Esophagus mucosa (tissue), 1 donor: ENCODE results near the gene TTC9. TPM values are rescaled to one million over a fixed set of nuclear protein-coding genes. Genes with fewer than 3 reads are reported as not detected.

Experiments
- ATAC-seq: fragments of 200-7000 bp; cut with Tn5 transposase; one replicate; pipeline ENCODE4 v1.9.1; 2020
- total RNA-seq: library from RNA; stranded (reverse); gene quantifications from one replicate; pipeline ENCODE4 v1.2.4, GENCODE V29; 2023
- donor health status: DM: yes; HTN: yes; CAD: no.

TTC9 gene
- total RNA-seq, 1 donor from 2014 or later = 40.5 TPM

DNA sequence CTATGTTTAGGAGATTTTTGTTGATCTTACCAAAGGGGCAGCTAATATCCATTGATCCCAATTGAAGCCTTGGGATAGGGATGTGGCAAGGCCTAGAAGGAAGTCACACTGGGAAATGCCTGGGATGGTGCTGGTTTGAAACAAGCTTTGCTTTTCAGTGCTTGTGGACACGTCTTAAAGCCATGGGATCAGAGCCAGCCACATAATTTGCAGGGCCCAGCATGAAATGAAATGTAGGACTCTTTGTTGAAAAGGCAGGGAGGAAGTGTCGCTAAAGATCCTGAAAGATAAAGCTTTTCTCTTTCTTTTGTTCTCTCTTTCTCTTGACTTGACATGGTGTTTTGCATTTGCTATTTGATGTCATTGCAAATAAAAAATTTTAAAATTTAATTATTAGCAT lies 5.0 kb downstream of the TTC9 start:
- no peak for ATAC-seq

DNA sequence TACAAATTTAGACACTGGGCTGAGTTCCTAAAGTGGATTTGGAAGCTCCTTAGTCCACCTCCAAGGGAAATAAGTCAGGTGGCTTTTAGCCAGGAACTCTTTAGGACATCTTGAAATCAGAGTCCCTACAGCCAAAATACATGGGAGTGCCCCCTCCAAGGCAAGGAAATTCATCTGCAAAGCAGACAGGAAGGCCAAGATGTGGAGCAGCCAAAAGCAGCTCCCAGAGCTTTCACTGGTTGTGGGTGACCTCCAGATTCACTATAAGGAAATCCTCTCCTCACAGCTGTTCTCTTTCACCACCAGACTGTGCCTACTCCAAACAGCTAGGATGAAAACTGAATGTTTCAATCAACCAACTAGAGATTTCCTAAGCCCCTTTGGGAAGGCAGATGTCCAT lies 6.6 kb downstream of the TTC9 start:
- no peak for ATAC-seq

GRCh38 chr14:70649803-70650202 lies 8.1 kb downstream of the TTC9 start:
- ATAC-seq = peak; percentile 60

DNA sequence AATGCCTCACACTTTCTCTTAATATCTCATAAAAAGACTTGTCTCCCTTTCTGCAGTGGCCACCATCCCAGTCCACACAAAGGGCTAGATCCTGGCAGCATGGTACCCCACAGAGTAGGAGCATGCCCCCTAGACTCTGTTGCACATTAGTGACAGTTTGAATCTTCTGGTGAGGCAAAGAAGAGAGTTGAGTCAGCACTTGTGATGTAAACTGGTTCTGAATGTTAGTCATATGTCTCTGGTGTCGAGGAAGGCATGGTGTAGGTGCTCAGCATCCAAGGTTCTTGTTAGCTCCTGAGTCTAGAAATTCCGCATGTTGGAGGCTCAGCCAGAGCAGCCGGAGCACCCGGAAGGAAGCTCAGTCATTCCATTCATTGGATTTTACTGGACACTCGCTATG lies 9.8 kb downstream of the TTC9 start:
- ATAC-seq = peak; percentile 18

- ATAC-seq = no peak
Measured at GRCh38 chr14:70652871-70653270, 11.2 kb downstream of the TTC9 start.

- ATAC-seq = no peak
Measured at GRCh38 chr14:70653662-70654061, 11.9 kb downstream of the TTC9 start.

DNA sequence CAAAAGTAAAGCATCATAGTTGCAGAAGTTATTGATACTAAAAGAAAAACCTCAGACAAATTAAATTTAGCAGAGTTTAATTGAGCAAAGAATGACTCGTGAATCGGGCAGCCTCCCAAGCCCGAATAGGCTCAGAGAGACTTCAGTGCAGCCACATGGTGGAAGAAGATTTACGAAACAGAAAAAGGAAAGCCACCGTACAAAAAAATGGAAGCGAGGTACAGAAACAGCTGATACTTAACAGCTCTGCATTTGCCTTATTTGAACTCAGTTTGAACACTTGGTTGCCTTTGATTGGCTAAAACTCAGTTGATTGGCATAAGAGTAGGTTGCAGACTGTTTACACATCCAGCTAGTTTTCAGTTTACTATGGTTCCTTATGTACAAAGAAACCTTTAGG lies 12.9 kb downstream of the TTC9 start:
- ATAC-seq = no peak

DNA sequence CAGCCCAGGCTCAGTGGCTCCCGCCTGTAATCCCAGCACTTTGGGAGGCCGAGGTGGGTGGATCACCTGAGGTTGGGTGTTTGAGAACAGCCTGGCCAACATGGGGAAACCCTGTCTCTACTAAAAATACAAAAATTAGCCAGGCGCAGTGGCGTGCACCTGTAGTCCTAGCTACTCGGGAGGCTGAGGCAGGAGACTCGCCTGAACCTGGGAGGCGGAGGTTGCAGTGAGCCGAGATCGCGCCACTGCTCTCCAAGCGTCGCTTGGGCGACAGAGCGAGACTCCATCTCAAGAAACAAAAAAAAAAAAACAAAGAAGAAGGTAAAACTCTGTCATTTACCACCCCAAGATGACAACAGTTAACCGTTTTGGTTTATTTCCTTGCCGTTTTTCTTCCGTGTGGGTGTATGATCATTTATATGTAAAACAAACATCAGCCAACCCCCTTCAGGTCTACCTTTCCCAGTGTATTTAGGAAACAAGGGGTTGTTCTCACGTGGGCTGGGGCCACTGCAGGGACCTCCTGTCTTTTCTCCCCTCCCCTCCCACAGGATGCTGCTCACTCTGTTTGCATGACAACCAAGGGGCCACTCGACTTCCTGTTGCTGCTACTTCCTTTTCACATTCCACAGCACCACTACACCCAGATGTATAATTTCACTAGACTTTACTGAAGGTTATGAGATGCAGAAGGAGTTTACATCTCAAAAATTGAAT lies 13.6 kb downstream of the TTC9 start:
- ATAC-seq = peak; percentile 69

- ATAC-seq = no peak
Measured at GRCh38 chr14:70658899-70659298, 17.2 kb downstream of the TTC9 start.

GRCh38 chr14:70660967-70661893 lies 19.5 kb downstream of the TTC9 start:
- peak; percentile 27 for ATAC-seq

DNA sequence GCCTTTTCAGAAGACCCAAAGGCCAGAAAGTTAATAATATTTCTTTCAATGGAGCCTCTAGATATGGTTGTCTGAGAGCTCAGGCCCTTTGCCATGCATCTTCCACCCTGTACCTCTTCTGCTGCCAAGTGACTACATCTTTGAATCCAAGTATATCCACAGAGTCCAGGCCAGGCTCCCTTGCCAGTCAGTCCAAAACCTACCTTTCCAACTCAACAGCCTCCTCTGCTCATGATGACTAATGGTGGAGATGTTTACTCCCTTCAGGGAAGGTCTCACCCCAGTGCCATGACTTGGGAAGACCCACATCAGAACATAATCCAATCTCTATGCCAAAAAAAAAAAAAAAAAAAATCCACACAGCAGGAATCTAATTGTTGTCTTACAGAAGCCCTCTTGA lies 20.4 kb downstream of the TTC9 start:
- peak; percentile 52 for ATAC-seq

DNA sequence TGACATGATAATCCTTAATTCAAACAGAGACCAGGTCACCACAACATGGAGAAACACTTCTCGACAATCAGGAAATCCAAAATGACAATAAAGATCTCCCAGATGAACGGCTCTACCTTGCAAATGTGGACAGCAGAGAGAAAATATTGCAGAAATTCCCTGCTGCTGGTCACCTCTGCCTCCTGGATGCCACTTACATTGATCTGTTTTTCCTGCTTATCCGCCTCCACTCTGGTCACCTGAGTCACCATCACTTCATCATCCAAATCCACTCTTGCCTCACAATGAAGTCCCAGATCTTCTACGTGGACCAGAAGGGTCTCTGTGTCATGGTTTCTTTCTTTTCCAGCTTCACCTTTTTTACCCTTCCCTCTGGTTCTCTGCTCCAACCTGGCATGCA lies 21.1 kb downstream of the TTC9 start:
- no peak for ATAC-seq

DNA sequence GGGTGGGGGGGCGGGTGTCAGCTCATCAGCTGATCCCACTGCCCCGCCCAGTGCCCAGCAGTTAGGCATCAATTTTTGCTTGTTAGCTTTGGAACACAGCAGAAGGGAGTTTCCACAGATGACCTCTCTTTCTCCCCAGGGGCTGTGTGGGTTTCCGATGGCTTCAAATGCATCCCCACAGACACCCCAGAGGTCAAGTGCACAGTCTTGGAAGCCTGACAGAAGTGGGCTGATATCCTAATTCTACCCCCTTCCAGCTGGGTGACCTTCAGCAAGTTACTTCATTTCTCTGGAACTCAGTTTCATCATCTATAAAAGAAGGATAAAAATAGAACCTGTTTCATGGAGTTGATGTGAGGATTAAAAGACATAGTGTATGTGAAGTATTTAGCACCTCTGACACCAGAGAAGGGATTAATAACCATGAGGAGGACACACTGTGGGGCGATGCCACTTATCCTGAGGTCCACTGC lies 22.0 kb downstream of the TTC9 start:
- ATAC-seq = no peak

DNA sequence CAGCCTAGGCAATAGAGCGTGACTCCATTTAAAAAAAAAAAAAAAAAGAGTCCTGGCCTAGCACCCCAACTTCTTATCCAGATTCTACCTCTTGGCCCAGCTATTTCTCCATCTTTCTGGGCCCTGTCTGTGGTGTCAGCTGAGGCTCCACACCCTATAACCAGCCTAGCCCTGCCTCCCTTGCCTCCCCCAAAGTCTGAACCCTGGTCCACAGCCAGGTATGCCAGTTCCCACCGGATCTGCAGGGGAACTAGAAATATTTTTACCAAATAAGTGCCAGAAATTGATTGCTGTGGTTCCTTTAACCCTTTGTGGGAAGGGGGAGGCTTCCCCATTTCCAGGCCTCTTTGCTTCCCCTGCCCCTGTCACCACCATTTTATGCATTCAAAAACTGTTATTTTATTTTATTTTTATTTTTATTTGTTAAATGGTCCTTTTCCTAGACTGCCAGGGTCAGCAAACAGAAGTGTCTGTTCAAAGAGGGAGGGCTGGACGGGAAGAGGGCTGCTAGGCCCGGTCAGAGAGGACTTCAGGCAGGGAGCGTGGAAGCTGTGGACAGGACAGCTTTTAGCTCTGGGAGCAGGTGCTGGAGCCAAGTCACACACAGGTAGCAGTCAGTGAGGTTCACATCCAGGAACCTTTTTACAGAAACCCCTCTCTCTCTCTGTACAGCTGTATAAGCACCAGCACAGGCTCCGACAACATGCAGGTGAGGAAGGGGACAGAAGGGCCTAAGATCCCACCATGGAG lies 23.2 kb downstream of the TTC9 start:
- no peak for ATAC-seq

DNA sequence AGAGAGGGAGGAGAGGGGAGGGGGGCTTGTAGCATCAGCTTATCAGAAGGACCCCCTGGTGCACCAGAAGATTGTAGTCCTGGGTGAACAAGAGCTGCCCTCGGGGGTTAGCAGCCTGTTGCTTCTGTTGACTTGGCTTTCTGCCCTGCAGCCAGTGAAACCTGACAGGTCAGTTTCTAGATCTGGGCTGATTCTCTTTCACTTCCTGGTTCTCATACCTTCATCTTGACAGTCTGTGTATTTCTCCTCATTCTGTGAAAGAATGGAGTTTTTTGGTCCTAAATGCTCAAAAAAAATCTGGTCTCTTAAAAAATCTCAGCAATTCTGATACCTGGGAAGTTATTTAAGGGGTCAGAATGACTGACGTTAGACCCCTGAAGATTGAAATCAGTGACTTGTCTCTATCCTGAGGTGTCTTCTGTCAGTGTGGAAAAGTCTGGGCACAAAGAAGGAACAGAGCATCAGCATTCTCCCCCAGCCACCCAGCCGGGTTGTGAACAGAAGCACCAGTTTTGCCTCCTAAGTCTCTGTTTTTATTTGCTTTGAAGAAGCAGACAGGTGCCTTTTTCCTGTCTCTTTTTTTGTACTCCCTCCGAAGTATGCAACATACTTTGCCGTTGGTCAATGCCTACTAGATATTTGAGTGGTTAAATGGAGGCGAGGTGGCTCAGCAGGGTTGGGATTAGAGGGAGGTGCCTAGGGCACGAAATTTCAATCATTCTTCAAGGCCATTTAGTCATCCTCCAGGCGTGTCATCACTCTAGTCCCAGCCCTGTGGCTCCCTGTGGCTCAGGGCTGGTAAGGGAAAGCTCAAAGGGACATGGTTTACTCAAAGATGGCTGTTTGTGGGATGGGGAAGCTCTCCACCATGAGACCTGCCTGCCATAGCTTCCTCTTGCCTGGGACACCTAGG lies 24.0 kb downstream of the TTC9 start:
- peak; percentile 80 for ATAC-seq

DNA sequence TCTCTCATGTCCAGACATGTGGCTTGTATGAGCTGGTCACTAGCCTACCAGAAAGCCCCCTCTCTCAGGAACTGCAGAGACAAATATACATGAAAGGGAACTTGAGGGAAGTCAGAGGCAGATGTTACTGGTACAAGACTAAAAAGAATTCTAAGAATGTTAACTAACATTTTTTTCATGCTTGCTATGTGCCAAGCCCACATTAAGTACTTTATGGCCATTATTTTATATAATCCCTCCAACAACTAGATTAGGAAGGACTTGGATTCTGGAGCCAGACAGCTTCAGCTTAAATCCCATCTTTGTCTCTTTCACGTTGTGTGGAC lies 24.6 kb downstream of the TTC9 start:
- no peak for ATAC-seq

- ATAC-seq = no peak
Measured at GRCh38 chr14:70670992-70671651, 29.4 kb downstream of the TTC9 start.

DNA sequence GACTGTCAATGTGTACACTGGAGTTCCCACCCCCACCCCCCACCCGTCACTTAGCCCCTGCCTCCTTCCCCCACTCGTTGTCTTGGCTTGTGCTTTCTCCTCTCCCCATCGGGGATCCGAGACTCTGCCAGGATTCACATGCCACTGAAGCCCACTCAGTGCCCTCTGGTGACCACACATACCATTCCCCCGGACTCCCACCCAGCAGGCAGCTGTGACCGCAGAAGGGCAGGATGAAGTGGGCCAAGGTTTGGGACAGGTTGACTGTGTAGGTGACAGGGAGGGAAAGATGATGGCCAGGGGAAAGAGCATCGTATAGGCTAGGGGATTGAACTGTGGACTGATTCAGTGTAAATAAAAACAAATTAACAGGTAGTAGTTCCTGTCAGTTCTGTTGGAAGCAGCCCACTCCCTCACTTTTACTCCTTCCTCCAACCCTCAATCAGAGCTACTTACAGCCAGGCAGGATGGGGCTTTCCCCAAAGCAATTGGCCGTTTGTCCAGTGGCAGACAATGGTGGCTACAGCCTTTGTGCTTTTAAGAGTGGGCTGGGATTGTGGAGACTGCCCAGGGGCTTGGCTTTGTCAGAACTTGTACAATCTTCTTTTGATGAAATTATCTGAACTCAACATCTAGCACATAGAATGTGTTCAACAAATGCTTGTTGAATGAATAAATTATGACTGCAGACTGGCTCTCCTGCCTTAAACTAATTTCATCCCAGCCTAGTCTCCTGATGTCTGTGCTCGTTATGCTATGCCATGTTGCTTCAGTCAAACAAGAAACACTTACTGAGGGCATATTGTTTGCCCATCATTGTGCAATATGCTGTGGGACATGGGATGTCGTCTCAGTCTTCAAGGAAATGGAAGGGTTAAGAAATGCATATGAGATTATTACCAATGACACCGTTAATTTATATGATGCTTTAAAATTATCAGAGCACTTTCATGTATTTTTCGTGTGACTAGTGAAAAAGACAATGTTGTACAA lies 30.2 kb downstream of the TTC9 start:
- no peak for ATAC-seq

GRCh38 chr14:70677341-70677740 lies 35.6 kb downstream of the TTC9 start:
- no peak for ATAC-seq

DNA sequence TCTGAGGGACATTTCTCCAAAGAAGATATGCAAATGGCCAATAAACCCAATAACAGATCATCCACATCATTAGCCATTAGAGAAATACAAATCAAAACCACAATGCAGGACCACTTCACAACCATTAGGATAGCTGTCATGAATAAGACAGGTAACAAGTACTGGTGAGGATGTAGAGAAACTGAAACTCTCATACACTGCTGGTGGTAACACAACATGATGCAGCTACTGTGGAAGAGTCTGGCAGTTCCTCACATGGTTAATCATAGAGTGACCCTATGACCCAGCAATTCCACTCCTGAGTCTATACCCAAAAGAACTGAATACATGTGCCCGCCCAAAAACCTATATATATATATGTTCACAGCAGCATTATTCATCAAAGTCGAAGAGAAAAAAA lies 39.0 kb downstream of the TTC9 start:
- no peak for ATAC-seq
